Body of pancreas (tissue), 4 donors: ENCODE measurements around the gene PROZ. TPM values are rescaled to one million over a fixed set of nuclear protein-coding genes. Genes with fewer than 3 reads are reported as not detected.

Experiments used
- ATAC-seq: fragments of 150-250 bp; one replicate; pipeline ENCODE4 v1.9.1; 2016
- DNase-seq, 4 donors: peaks; one replicate each; pipeline ENCODE4 v3.0.0-alpha.2; 2019
- H3K27ac ChIP-seq, 4 donors: fragments of 200-600 bp; sonication (generic); 1 replicate in 3 of 4; 2 replicates in 1 of 4; pipeline versions ENCODE4 v1.5.1 to v1.6.1; 2016 to 2019; ENCODE audit warnings: mild to moderate bottlenecking in 1 of 4, mixed read lengths in 1 of 4, moderate library complexity in 1 of 4
- H3K27me3 ChIP-seq, 2 donors: fragments of 200-600 bp; sonication (generic); one replicate each; pipeline ENCODE4 v1.6.0; 2016; ENCODE audit warnings: mild to moderate bottlenecking in 1 of 2
- H3K36me3 ChIP-seq, 2 donors: fragments of 200-600 bp; sonication (generic); replicated peaks in 1 of 2; 2 replicates each; pipeline ENCODE4 v1.5.1; 2016; ENCODE audit warnings: low read depth in 2 of 2; ENCODE audit not compliant: insufficient read depth in 1 of 2
- H3K4me1 ChIP-seq: fragments of 200-600 bp; sonication (generic); one replicate; pipeline ENCODE4 v1.6.0; 2016
- H3K4me3 ChIP-seq, 2 donors: fragments of 200-600 bp; sonication (generic); 1 replicate in 1 of 2; 2 replicates in 1 of 2; pipeline ENCODE4 v1.5.1; 2016 to 2019
- H3K9me3 ChIP-seq, 3 donors: fragments of 200-600 bp; sonication (generic); 1 replicate in 2 of 3; 2 replicates in 1 of 3; pipeline ENCODE4 v1.5.1; 2016
- POLR2A ChIP-seq, 3 donors: fragments of 450-650 bp; IDR thresholded peaks; one replicate each; pipeline ENCODE4 v1.6.1; 2016; ENCODE audit warnings: antibody characterized with exemption in 3 of 3, mild to moderate bottlenecking in 2 of 3
- WGBS, 2 donors: methylation state at CpG; one replicate each; pipeline ENCODE4 v1.1.5; 2017; 5-methylcytosine and 5-hydroxymethylcytosine counted together
- intact Hi-C: fragments of 100-400 bp; cut with DNase I; formaldehyde crosslinking; loops from one replicate; pipeline ENCODE4 v1.15.1; 2023
- total RNA-seq, 2 donors: library from RNA; depleted of rRNA; stranded (reverse); fragments of >200 nt; gene quantifications; one replicate each; pipeline ENCODE4 v1.1.0, GENCODE V29; 2016
- TF ChIP-seq, protein P1 (sequence below), 7 experiments: fragments of 450-650 bp in 4 of 7; fragments of 200-600 bp in 3 of 7; sonication (generic) in 3 of 7; IDR thresholded peaks; one replicate each; pipeline ENCODE4 v1.5.1; 2016 to 2019; ENCODE audit warnings: antibody characterized with exemption in 7 of 7

The PROZ gene
- total RNA-seq, 2 donors from 2014 or later, result not detected

DNA sequence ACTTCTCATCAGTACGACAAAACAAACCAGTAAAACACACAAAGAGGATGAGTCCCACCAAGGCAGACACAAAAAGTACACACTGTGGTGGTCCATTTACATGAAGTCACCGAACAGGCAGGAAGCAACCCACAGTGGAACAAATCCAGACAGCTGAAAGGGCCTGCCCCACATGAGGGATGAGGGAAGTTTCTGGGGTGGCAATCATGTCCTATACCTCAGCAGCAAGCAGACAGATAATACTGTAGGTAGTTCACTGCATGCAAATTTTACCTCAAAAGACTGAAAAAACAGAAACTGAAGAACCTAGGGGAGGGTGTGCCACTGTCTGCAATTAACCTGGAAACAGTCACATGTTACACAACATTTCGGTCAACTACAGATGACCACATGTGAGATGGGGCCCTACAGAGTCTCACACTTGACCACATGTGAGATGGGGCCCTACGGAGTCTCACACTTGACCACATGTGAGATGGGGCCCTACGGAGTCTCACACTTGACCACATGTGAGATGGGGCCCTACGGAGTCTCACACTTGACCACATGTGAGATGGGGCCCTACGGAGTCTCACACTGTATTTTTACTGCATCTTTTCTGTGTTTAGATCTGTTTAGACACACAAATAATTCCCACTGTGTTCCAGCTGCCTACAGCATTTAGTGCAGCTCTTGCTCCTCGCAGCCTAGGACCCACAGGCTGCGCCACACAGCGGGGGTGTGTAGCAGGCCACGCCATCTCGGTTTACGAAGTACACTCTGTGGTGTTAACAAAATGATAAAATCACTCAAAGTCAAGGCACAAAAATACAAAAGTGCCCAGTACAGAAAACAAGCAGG lies 27.8 kb downstream of the PROZ start:
- 80 to 83% methylated on average over 13 of the region's 13 CpGs for WGBS, 2 donors
- H3K36me3 ChIP-seq, result peaks cover 0 to 11% of the 10 kb centered on the region in 2 donors

DNA sequence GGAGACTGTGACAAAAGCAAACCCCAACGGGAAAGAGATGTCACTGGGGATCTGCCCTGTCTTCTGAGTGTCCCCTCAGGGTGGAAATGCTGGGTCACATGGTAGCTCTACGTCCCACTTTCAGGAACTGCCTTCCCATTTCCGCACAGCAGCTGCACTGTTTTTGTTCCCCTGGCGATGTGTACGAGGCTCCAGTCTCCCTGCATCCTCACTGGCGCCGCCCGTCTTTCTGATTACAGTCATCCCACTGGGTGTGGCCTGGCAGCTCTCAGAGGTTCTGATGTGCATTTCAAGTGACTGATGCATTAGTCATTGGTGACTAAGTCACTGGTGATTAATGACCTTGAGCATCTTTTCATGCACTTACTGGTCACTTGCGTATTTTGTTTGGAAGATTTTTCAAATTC lies 28.8 kb downstream of the PROZ start:
- WGBS, 2 donors, result 80 to 89% methylated on average over 9 of the region's 9 CpGs
- Histone ChIP-seq H3K4me1 (no peaks in the 10 kb centered on the region), H3K36me3 (peaks cover 0 to 11% of the 10 kb centered on the region in 2 donors), H3K4me3 (no peak overlapping the region), H3K27me3 (no peaks in the 10 kb centered on the region), H3K9me3 (no peaks in the 10 kb centered on the region), H3K27ac (no peak overlapping the region)
- TF ChIP-seq, protein P1, sequence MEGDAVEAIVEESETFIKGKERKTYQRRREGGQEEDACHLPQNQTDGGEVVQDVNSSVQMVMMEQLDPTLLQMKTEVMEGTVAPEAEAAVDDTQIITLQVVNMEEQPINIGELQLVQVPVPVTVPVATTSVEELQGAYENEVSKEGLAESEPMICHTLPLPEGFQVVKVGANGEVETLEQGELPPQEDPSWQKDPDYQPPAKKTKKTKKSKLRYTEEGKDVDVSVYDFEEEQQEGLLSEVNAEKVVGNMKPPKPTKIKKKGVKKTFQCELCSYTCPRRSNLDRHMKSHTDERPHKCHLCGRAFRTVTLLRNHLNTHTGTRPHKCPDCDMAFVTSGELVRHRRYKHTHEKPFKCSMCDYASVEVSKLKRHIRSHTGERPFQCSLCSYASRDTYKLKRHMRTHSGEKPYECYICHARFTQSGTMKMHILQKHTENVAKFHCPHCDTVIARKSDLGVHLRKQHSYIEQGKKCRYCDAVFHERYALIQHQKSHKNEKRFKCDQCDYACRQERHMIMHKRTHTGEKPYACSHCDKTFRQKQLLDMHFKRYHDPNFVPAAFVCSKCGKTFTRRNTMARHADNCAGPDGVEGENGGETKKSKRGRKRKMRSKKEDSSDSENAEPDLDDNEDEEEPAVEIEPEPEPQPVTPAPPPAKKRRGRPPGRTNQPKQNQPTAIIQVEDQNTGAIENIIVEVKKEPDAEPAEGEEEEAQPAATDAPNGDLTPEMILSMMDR (IDR thresholded peaks at IDR 0.05), result no peak
- TF ChIP-seq POLR2A (IDR thresholded peaks at IDR 0.05), result no peak
- intact Hi-C loops, result no loop called here
- DNase-seq (peak in 2 of 4 donors; percentile 37 to 59), ATAC-seq (no peak)

More for the DNA sequence above, 27.8 kb downstream of the PROZ start:
- TF ChIP-seq, protein P1 (IDR thresholded peaks at IDR 0.05), result no peak
- no peak for TF ChIP-seq POLR2A (IDR thresholded peaks at IDR 0.05)
- DNase-seq (no peak), ATAC-seq (no peak)
- no peak overlapping the region for H3K27ac ChIP-seq
- H3K27me3 ChIP-seq, result no peaks in the 10 kb centered on the region
- H3K9me3 ChIP-seq, result no peaks in the 10 kb centered on the region
- H3K4me3 ChIP-seq, result no peak overlapping the region
- intact Hi-C loops, result no loop called here
- no peaks in the 10 kb centered on the region for H3K4me1 ChIP-seq

DNA sequence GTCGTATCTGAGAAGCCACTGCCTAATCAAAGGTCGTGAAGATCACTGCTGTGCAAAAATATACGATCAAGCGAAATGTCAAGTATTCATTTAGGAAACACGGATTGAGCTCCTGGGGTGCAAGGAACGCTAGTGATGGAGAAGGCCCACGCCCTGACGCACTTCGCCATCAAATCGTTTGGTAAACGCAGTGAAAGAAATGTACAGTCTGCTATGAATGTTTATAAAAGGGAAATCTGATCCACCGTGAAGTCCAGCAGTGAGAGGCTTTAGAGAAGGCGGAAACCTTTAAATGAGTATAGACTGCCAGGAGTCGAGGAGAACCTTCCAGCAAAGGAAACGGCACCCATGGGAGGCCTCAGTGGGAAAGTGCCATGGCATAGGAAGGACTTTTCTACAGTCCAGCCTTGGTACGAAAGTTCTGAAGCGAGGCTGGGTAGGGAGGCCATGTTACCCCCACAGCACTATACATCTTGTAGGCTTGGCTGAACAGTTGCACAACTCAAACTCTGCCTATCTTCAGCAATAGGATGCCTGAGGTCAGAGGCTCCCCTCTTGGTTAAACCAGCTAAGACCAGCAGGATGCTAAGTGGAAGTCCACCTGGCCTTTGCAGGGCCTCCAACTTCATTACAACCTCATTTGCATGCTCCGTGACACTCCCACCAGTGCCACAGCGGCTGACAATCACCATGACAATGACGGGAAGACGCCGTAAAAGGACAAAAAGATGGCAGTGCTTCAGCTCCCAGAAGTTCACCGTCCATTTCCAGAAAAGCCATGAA lies 29.6 kb downstream of the PROZ start:
- H3K27me3 ChIP-seq, result no peaks in the 10 kb centered on the region
- intact Hi-C loops, result no loop called here
- ATAC-seq (no peak), DNase-seq (no peak)
- no peak overlapping the region for H3K4me3 ChIP-seq
- H3K9me3 ChIP-seq, result no peaks in the 10 kb centered on the region
- TF ChIP-seq POLR2A (IDR thresholded peaks at IDR 0.05), result no peak
- TF ChIP-seq, protein P1 (IDR thresholded peaks at IDR 0.05), result no peak
- H3K36me3 ChIP-seq, result peaks cover 0 to 11% of the 10 kb centered on the region in 2 donors
- H3K4me1 ChIP-seq, result no peaks in the 10 kb centered on the region
- no peak overlapping the region for H3K27ac ChIP-seq
- WGBS, 2 donors, result 93 to 94% methylated on average over 23 of the region's 23 CpGs

DNA sequence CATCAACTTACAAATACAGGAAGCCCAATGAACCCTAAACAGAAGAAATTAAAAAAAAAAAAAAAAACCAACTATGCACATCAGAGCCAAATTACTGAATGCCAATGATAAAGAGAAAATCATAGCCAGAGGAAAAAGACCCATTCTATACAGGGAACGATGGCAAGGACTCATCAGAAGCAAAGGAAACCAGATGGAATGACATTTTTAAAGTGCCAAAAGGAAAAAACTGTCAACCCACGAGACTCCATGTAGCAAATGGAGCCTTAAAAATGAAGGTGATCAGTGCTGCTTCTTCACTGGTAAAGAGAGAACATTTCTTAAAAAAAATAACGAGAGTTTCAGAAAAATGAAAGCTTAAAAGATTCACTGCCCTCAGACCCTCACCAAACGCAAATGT lies 31.7 kb downstream of the PROZ start:
- ATAC-seq, result no peak
- Histone ChIP-seq H3K27me3 (no peaks in the 10 kb centered on the region), H3K4me3 (no peak overlapping the region), H3K36me3 (peaks cover 0 to 4% of the 10 kb centered on the region in 2 donors), H3K4me1 (peaks cover 10% of the 10 kb centered on the region), H3K27ac (no peak overlapping the region), H3K9me3 (no peaks in the 10 kb centered on the region)
- DNase-seq, result no peak
- 85 to 87% methylated on average over 4 of the region's 4 CpGs for WGBS, 2 donors
- intact Hi-C loops, result no loop called here
- TF ChIP-seq, protein P1 (IDR thresholded peaks at IDR 0.05), result no peak
- no peak for TF ChIP-seq POLR2A (IDR thresholded peaks at IDR 0.05)
